ENCODE measurements around the gene APP.

Gene APP

GRCh38 chr21:26170471-26171257 is at the start of gene APP:
Gene APP, minus strand, starts transcription at chr21:26170770. Its CDS starts 150 bp downstream, at chr21:26170620.
- ChIA-PET CTCF (interaction anchor here (0.6 to 9.2 kb wide), 30 partner anchors 10 to 585 kb away, joined by 3 to 94 read pairs (median 3); no protein-coding TSS in a partner anchor), POLR2A (interaction anchor here (0.7 kb wide), 1 partner anchor 91 kb away, joined by 5 read pairs; no protein-coding TSS in a partner anchor)
- DNase-seq (ENCODE audit: low read depth, low spot score) = no peak
- H3K4me3 ChIP-seq (ENCODE audit: low read depth, low read length) = peak within 1 kb of the TSS; percentile 87
- peak; percentile 83 for TF ChIP-seq CTCF (IDR thresholded peaks at IDR 0.05; ENCODE audit: insufficient read depth, low read length, missing control alignments)

DNA sequence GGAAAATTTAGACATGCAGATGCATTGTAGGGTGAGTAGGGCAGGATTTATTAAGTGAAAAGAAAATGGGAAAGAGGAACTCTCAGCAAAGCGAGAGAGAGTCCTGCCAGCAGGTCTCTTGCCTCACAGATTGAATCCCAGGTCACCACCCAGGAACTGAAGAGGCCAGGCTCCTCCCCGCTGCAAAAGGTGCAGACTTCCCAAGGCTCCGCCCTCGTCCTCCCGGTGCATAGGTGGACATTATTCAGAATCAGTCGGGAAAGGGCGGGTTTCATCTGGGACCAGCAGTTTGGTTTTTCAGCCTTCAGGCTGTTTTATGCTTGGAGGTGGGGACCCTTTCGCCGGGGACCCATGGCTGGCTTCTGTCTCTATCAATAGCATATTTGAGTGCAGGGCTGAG is 41.6 kb upstream of the APP start:
- POLR2A ChIA-PET = no interaction called here
- CTCF ChIA-PET = no interaction called here
- no peak for DNase-seq (ENCODE audit: low read depth, low spot score)
- no peak overlapping the region for H3K4me3 ChIP-seq (ENCODE audit: low read depth, low read length)
- no peak for TF ChIP-seq CTCF (IDR thresholded peaks at IDR 0.05; ENCODE audit: insufficient read depth, low read length, missing control alignments)

- H3K4me3 ChIP-seq (ENCODE audit: low read depth, low read length) = no peak overlapping the region
- POLR2A ChIA-PET = no interaction called here
- TF ChIP-seq CTCF (IDR thresholded peaks at IDR 0.05; ENCODE audit: insufficient read depth, low read length, missing control alignments) = no peak
- DNase-seq (ENCODE audit: low read depth, low spot score) = no peak
- CTCF ChIA-PET = no interaction called here
These were observed 40.0 kb upstream of the APP start for GRCh38 chr21:26210614-26211013.

DNA sequence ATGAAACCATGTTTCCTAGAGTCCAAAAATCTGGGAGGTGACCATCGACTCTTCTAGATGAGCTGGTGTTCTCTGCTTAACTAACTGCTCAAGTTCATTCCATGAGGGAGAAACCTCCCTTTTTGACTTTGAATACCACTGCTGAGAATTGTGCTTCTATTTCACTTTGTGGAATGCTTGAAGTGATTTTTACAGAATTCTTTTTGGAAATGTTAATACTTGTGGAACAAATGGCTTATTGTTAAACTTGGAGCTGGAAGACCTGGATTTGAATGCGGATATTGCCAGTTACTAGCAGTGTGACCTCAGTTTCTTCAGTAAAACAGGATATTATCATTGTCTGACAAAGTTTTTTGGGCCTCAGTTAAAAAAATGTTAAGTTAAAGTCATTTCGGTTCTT is 36.5 kb upstream of the APP start:
- POLR2A ChIA-PET = no interaction called here
- TF ChIP-seq CTCF (IDR thresholded peaks at IDR 0.05; ENCODE audit: insufficient read depth, low read length, missing control alignments) = no peak
- H3K4me3 ChIP-seq (ENCODE audit: low read depth, low read length) = no peak overlapping the region
- CTCF ChIA-PET = no interaction called here
- DNase-seq (ENCODE audit: low read depth, low spot score) = no peak

- CTCF ChIA-PET = interaction anchor here (1.0 kb wide), 1 partner anchor 515 kb away, joined by 3 read pairs; no protein-coding TSS in a partner anchor
- H3K4me3 ChIP-seq (ENCODE audit: low read depth, low read length) = no peak overlapping the region
- POLR2A ChIA-PET = interaction anchor here (1.0 kb wide), 1 partner anchor 31 kb away, joined by 3 read pairs; no protein-coding TSS in a partner anchor
- no peak for TF ChIP-seq CTCF (IDR thresholded peaks at IDR 0.05; ENCODE audit: insufficient read depth, low read length, missing control alignments)
- peak; percentile 46 for DNase-seq (ENCODE audit: low read depth, low spot score)
These were observed 28.9 kb upstream of the APP start for GRCh38 chr21:26199456-26199855.

- no peak overlapping the region for H3K4me3 ChIP-seq (ENCODE audit: low read depth, low read length)
- no peak for DNase-seq (ENCODE audit: low read depth, low spot score)
- ChIA-PET CTCF (interaction anchor here (1.0 to 1.2 kb wide), 3 partner anchors 25 to 300 kb away, joined by 3 read pairs; partner anchors contain the start of gene APP), POLR2A (no interaction called here)
- no peak for TF ChIP-seq CTCF (IDR thresholded peaks at IDR 0.05; ENCODE audit: insufficient read depth, low read length, missing control alignments)
These were observed 25.1 kb upstream of the APP start for GRCh38 chr21:26195708-26196107.
